UCSD-AML1 (cell line): ENCODE results near the gene FMO5.
A peak's percentile ranks its signal among the peaks of the same experiment; 100 is the strongest.
"Not testable (repeated sequence)": the region's sequence is repeated elsewhere in the genome, so short reads cannot be mapped to it uniquely, and the experiment has no call there.

Source experiments
- DNase-seq: peaks from one replicate; lab custom pipeline; 2025; ENCODE audit not compliant: unreplicated experiment; lab: John Stamatoyannopoulos, UW

FMO5 gene

DNA sequence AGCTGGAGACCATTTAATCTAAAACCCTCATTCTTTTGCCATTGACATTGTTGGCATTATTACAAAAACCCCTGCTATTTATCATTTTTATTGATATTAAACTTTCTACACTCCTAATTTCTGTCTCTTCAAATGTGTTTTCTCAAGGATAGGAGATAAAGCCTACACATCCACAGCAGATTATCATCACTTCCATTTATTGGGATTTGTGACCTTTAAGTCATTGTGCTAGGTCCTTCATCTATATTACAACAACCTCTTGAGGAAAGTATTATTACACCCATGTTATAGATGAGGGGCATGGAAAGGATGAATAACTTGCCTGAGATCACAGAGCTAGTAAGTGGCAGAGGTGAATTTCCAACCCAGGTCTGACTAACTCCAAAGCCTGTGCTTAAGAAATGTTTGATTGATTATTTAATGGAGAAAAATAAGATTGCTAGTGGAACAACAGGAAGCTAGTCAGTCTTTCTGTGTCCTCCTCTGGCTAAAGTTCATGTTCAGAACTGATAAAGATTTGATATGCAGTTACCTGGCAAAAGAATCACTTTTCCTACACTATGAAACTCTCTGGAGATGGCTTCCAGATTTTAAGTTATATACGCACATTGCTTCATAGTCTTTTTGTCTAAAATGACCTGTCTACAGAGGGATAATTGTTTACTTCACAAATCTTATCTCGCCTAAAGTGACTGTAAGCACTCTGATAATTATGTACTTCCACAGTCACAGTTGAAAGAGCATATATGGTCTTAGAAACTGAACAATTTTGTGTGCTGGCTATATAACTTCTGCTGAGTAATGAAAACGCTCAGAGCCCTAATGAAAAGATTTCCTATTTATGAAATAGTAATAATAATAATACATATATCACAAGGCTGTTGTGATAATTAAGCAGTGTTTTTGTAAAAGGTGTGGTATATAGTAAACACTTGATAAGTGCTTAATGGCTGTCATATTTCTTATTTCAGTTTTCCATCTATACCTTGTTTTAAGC, 15.0 kb downstream of the FMO5 start:
- no peak for DNase-seq

DNA sequence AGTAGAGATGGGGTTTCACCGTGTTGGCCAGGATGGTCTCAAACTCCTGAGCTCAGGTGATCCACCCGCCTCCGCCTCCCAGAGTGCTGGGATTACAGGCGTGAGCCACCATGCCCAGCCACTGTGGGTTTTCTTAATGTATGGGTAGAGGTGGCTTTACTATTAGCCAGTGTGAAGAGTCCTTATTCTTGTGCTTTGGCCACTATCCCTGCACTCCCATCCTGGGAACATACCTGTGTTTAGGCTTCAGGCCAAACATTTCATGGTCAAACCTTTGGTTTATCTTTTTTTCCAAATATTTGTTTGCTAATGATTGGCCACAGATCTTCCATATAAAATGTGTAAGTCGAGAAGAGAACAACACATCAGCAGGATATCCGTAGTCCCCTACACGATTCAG, 16.5 kb downstream of the FMO5 start:
- DNase-seq = no peak

DNA sequence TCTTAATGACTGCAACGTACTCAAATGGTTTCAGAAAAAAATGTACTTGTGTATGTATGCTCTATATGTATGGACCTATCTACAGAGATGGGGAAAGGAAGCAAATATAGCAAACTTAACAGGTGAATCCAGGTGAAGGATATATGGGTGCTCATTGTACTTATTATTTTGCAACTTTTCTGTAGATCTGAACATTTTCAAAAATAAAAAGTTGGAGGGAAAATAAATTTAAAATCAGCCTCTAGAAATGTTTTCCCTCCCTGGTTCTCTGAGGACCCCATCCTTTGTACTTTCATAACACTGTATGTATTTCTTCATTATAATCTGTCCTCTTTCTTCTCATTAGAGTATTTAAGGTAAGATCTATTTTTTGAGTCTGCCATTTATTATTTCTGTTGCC, 17.9 kb downstream of the FMO5 start:
- DNase-seq = no peak

DNA sequence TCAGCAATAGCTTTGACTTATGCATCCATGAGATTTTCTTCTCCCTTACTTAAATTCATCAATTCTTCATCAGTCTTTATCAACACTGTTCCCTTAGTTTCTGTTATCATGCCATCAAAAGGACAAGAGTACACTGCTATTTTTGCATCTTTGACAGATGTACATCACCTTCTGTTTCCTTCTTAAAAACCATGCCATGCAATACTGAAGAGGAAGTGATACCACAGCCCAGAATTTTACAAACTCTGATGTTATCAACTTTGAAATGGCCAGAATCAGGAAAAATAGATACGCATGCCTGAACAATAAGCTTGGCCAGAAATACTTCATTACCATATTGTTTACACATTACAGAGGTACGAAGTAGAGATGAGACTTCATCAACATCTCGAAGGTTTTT, 21.1 kb downstream of the FMO5 start:
- DNase-seq = no peak

DNA sequence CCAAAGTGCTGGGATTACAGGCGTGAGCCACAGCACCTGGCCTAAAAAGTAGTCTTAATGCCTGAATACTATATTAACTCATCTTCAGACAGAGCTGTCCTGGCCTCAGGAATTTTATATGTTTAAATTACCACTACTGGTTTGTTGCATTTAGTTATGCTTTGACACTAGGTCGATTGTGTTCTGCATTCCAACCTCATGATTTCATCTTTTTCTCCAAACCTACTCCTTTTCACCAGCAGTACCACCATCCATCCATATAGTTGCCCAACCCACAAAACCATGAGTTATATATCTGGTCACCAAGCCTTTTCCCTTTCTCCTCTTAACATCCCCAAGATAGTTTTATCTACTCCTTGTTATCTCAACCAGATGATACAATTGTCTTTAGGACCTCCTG, 22.6 kb downstream of the FMO5 start:
- DNase-seq = no peak

DNA sequence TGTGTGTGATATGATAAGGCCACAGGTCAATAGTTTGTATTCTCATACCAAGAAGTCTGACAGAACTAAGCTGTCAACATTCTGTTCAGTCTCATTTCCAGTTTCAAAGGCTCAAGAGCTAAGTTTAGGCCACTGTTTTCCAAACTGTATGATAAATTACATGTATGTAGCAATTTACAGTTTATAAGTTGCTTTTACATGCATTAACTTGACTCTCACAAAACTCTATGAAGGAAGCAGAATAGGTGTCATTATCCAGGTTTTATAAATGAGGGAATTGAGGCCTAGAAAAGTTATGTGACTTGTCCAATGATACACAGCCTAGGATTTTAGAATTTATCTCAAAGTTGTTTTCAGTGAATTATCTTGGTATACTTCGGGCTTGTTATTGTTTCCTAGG, 23.4 kb downstream of the FMO5 start:
- DNase-seq = no peak

DNA sequence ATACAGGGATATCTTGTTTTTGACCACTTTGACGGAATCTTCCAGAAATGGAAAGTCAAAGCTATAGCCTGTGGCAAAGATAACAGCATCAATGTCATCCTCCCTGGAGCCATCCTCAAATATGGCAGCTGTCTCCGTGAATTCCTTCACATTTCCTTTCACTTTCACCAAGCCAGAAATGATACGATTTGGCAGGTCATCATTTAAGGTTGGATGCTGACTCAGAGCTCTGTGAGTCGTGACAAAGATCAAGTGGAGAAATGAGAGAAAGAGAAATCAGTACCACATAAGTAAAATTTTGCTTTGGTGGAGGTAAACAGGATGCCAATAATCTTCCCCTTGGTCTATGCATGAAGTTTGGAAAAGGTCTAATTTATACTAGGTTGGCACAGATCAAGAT, 23.9 kb downstream of the FMO5 start:
- DNase-seq = no peak

DNA sequence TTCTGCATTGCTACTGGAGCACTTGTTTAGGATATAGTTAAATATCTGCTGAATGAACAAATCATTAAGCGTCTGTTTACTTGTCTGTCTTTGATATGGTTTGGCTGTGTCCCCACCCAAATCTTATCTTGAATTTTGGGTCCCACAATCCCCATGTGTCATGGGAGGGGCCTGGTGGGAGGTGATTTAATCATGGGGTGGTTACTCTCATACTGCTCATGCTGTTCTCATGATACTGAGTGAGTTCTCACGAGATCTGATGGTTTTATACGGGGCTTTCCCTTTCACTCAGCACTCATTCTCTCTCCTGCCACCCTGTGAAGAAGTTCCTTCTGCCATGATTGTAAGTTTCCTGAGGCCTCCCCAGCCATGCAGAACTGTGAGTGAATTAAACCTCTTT, 27.8 kb downstream of the FMO5 start:
- DNase-seq = not testable (repeated sequence)

DNA sequence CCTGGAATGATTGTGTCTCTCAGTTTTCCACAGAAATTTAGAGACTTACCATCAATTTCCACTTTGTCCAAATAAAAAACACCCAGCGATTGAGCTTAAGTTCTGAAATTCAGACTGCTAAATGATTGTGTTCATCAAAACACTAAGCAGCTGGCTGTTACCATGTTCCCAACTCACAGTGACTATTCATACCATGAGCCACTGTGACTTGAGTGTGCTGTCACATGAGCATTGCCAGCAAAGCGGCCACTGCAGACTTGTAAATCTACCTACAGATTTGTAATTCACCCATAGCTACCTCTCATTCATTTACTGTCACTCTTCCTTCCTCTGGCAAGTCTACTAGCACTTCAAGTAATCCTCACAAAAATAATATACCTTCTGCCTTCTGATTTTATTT, 35.6 kb downstream of the FMO5 start:
- no peak for DNase-seq

DNA sequence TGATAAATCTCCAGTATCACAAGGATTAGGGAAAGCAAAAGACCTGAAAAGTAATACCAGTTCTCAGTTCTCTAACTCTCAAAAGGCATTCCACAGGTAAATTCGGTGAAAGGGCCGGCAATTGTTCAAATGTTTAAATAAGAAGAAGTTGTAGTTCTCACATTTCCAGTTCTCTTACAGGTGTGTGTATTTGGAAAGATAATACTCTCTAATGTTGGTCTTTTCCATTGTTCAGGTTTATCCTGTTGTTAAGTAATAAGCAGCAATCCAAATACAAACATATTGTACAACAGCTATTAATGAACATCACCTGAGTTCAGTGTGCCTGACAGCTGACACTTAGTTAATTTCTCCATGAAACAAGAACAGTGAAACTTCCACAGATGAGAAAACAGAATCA, 39.7 kb downstream of the FMO5 start:
- no peak for DNase-seq

DNA sequence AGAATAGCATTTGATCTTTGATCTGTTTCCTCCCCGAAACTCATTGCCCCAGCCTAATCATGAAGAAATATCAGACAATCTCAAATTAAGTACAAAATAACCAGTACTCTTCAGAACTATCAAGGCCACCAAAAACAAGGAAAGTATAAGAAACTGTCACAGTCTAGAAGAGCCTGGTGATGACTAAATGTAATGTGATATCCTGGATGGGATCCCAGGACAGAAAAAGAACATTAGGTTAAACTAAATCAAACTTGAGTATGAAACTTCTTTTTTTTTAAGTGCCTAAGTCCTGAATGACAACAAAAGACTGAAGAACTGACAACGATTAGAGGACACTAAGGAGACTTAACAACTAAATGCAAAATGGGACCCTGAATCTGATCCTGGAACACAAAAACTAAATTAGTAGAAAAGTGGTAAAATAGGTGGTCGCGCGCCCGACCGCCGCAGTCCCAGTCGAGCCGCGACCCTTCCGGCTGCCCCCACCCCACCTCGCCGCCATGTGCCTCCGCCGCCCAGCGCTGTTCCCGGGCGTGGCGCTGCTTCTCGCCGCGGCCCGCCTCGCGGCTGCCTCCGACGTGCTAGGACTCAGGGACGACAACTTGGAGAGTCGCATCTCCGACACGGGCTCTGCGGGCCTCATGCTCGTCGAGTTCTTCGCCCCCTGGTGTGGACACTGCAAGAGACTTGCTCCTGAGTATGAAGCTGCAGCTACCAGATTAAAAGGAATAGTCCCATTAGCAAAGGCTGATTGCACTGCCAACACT, 47.3 kb downstream of the FMO5 start:
- DNase-seq = no peak

DNA sequence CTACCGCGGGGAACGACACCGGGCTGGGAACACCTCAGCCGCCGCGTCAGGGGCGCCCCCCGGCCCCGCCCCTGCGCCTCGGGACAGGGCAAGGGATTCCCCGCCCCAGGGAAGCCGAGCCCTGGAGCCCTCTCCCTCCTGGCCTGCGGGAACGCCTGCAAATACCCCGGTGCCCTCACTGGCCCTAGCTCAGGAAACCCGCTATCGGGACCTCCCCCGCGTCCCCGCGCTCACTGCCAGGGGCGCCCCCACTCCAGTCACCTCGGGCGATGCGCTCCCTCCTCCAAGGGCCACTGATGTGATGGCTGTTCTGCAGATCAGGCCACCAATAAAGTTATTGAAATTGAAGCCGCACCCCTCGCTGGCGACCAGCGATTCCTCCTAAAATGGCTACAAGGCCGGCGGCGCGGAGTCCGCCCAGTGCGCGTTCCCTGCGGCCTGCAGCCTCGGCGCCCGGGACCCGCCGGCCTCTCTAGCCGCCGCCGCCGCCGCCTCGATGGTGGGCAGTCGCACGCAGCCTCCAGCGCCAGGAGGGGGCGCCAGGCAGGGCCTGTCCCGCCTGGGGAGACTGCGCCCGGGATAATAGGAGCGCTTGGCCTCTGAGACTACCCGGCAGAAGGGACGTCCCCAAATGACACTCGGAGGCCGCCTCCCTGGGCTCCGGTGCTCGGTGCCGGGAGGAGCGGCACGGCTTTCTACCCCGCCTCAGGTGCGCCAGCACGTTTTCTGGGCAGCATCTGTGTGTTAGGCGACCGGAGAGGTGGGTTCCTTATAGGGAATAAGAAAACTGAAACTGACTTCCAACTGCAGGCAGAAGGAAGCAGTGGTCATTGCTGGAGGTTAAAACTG, 52.7 kb downstream of the FMO5 start, which contains the start of gene PRKAB2:
Gene PRKAB2, minus strand, starts transcription at position 303 of the 849 bp plus-strand sequence. CDS start 326 bp downstream, outside the sequence.
- DNase-seq = peak; percentile 97

DNA sequence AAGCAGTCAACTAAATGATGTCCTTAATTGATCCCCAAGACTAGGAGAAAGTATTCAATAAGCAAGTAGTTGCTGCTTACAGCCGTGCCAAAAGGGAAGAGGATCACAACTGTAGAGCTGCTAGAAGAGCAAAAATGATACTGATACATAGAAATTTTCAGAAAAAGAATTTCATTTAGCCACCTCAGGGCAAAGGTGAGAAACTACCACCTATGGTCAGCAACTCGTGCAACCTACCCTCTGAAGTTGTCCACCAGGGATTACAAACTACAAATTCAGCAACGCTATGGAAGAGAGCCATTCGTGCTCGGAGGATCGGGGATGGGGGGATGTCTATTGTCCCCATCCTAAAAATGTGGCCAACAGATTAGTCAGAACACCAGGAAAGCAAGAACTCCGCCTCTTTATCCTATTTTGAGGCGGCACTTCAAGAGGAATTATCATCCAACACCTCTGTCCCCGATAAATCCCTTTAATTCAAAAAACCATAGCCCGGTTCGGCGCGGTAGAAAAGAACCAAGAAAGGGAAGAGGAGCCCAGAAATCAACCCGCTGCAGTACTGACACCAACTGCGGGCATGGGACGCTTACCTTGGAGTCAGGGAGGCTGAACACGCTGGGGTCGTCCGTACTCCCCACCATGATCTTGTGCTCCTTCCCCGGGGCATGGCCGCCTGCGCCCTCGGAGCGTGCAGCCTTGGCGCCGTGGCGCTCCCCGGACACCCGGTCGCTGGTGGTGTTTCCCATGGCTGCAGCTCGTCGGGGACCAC, 53.6 kb downstream of the FMO5 start:
- peak; percentile 18 for DNase-seq

DNA sequence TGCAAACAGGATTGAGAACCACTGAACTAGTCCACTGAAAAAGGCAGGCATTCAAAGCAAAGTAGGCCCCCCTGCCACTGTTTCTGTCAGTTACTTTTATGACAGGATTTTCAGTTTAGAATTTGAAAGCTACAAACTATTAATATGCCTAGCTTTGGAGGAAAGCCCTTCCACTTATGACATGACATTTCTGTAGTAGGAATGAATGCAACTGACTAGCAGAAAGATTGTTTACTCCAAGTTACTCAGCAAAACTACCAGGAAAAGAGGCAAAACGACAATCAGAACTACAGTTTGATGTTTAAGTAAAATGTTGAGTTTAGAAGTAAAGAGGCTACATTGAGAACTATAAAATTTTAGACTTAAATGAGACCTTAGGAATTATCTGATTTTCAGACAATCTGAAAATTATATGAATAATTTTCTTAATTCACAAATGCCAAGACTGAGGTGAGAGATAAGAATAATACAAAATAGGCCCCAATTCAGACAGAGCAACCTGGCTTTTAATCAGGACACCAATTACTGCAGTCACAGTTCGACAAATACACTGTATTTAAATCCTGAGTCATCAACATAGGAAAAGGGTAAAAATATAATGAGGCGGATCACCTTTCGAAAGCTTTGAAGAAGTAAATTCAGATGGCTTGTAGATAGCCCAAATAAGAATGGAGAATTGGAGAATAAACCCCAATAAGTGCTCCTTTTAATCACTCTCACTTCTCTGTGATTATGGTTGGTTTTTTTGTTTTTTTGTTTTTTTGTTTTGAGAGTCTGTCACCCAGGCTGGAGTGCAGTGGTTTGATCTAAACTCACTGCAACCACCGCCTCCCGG, 55.1 kb downstream of the FMO5 start:
- DNase-seq = no peak

DNA sequence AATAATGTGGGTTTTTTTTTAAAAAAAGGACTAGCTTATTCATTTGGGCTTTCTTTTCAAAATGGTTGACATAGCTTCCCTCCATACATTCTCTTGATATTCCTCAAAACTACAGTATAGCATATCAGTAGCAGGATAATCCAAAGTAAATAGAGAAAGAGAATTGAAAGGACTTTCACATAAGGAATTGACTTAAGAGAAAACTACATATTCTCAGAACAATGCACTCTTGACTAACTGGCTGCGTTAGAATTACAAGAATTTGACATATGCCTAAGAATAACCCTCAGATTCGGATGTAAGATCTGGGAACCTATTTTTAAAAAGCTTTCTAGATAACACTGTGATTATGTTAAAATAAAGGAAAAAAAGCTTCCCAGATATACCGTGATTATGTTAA, 56.0 kb downstream of the FMO5 start:
- no peak for DNase-seq

DNA sequence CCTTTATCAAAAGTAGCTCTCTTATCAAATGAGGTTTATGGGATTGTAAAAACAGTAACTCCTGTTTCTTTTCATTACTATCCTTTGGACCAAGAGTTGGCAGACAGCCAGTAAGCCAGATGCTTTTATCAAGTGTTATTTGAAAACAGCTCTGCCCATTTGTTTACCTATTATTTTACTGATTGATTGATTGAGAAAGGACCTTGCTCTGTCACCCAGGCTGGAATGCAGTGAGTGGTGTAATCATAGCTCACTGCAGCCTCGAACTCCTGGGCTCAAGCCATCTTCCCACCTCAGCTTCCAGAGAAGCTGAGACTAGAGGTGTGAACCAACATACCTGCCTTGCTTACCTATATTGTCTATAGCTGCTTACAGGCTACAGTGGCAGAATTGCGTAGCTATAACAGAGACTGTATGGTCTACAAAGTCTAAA, 56.5 kb downstream of the FMO5 start:
- no peak for DNase-seq

DNA sequence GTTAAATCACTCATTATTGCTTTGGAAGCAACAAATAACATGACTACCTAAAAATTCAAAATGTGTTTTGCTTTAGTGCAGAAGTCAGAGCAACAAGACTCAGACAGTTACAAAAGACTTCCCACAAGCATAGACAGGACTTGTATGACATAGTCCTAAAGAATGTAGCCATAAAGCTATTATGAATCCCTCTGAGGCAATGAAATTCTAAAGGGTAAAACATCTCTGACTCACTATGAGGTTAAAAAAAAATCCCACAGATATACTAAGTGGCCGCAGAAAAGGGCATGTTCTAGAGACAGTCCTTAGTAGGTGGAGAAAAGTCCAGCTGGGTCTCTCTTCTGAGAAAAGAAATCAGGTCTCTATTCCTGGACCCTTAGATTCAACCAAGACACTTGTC, 57.8 kb downstream of the FMO5 start:
- DNase-seq = no peak

DNA sequence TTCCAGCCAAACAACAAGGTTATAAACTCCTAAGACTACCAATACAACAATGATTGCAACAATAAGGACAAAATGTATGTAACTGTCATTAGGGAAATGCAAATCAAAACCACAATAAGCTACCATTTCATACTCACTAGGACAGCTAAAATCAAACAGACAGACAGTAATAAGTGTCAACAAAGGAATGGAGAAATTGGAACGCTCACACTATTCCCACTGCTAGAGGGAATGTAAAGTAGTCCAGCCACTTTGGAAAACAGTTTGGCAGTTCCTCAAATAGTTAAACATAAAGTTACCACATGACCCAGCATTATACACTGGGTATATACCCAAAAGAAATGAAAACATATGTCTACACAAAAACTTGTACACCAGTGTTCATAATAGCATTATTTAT, 62.1 kb downstream of the FMO5 start:
- no peak for DNase-seq

DNA sequence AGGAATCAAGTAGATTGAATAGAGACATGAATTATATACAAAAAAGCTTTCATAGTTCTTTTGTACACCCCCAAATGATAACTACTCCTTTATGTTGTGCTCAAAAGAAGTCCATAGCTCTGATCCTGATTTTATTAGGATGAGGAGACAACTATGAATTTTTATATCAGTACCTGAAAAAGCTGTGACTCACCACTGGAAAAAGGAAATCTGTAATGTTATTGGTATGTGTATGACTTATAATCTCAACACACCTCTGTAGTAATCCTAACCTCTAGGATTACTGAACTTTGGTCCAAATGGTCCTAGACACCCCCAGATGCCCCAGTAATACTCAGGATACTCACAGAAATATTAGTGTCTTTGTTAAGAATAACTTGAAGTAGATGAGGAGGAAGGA, 63.0 kb downstream of the FMO5 start:
- no peak for DNase-seq
